Thyroid gland (tissue), 4 donors: Measurements from ENCODE around the gene SH3RF2. TPM values are rescaled to one million over a fixed set of nuclear protein-coding genes. Genes with fewer than 3 reads are reported as not detected.

Experiments used
- DNase-seq, 2 donors: peaks; one replicate each; pipeline ENCODE4 v3.0.0-alpha.2; 2019
- H3K27ac ChIP-seq, 3 donors: fragments of 200-600 bp; sonication (generic); 1 replicate in 2 of 3; 2 replicates in 1 of 3; pipeline ENCODE4 v1.5.1; 2016 to 2019; ENCODE audit warnings: mild to moderate bottlenecking in 1 of 3, moderate library complexity in 1 of 3
- H3K27me3 ChIP-seq: fragments of 200-600 bp; sonication (generic); one replicate; pipeline ENCODE4 v1.5.1; 2019
- H3K36me3 ChIP-seq, 2 donors: fragments of 200-600 bp; sonication (generic); one replicate each; pipeline ENCODE4 v1.5.1; 2016 to 2019
- H3K4me1 ChIP-seq, 2 donors: fragments of 200-600 bp; sonication (generic); one replicate each; pipeline ENCODE4 v1.5.1; 2017 to 2019
- H3K4me3 ChIP-seq, 3 donors: fragments of 200-600 bp; sonication (generic); replicated peaks in 1 of 3; 1 replicate in 2 of 3; 2 replicates in 1 of 3; pipeline ENCODE4 v1.5.1; 2016; ENCODE audit warnings: mild to moderate bottlenecking in 1 of 3
- H3K9me3 ChIP-seq: fragments of 200-600 bp; sonication (generic); one replicate; pipeline ENCODE4 v1.5.1; 2017
- POLR2A ChIP-seq, 2 donors: fragments of 450-650 bp; IDR thresholded peaks; one replicate each; pipeline ENCODE4 v1.6.1; 2017; ENCODE audit warnings: antibody characterized with exemption in 2 of 2, mild to moderate bottlenecking in 2 of 2, moderate library complexity in 1 of 2
- WGBS, 2 donors: methylation state at CpG; one replicate each; pipeline ENCODE4 v1.1.5; 2017; 5-methylcytosine and 5-hydroxymethylcytosine counted together
- intact Hi-C: fragments of 100-400 bp; cut with DNase I; formaldehyde crosslinking; loops from one replicate; pipeline ENCODE4 v1.15.1; 2023
- total RNA-seq, 4 donors: library from RNA; depleted of rRNA; stranded (reverse); fragments of >200 nt; gene quantifications; one replicate each; pipeline ENCODE4 v1.2.3, GENCODE V29; 2016
- TF ChIP-seq, protein P1 (sequence below), 6 experiments: fragments of 200-600 bp in 3 of 6; fragments of 450-650 bp in 3 of 6; sonication (generic) in 3 of 6; IDR thresholded peaks; one replicate each; pipeline ENCODE4 v1.5.1; 2016 to 2019; ENCODE audit warnings: antibody characterized with exemption in 6 of 6, mild to moderate bottlenecking in 2 of 6, inconsistent platforms in 1 of 6, moderate library complexity in 1 of 6

SH3RF2 gene
- total RNA-seq, 4 donors from 2014 or later, result 3.1 to 20.8 (median 14.3) TPM

DNA sequence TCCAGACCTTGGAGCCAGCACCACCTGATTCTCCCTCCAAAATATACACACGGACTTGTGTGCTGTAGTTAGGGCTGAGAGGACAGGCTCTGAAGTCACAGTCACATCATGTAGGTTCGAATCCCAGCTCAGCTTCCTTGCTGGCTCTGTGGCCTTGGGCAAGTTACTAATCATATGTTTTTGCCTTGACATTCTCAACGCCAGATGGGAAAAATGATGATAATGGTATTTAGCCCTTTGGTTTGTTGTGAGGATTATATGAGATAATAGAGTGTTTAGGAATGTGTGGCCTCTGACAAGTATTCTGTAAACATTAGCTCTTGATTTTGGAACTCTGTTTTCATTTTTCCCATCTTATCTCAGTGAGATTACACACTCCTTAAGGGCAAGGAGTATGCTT is 96.5 kb downstream of the SH3RF2 start:
- intact Hi-C loops, result no loop called here
- WGBS, 2 donors, result 82 to 96% methylated on average over 3 of the region's 3 CpGs
- TF ChIP-seq, protein P1, sequence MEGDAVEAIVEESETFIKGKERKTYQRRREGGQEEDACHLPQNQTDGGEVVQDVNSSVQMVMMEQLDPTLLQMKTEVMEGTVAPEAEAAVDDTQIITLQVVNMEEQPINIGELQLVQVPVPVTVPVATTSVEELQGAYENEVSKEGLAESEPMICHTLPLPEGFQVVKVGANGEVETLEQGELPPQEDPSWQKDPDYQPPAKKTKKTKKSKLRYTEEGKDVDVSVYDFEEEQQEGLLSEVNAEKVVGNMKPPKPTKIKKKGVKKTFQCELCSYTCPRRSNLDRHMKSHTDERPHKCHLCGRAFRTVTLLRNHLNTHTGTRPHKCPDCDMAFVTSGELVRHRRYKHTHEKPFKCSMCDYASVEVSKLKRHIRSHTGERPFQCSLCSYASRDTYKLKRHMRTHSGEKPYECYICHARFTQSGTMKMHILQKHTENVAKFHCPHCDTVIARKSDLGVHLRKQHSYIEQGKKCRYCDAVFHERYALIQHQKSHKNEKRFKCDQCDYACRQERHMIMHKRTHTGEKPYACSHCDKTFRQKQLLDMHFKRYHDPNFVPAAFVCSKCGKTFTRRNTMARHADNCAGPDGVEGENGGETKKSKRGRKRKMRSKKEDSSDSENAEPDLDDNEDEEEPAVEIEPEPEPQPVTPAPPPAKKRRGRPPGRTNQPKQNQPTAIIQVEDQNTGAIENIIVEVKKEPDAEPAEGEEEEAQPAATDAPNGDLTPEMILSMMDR (IDR thresholded peaks at IDR 0.05), result no peak
- TF ChIP-seq POLR2A (IDR thresholded peaks at IDR 0.05), result no peak

DNA sequence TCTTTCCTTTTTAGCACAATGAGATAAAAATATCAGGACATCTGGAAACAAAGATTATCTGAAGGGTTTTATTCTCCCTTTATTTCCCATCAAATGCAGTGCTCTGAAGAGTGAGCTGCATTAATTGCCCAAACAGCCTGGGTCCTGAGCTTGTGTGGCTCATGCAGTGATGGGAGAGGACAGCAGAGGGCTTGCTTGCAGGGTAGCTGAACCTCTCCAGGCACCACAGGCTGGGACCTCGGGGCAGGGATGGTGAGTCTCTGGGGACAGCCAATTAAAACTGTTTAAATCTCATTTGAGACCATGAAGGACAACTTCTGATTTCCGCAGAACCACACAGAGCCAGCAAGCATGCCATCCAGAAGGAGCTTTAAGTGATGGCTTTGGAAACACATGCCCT is 97.7 kb downstream of the SH3RF2 start:
- DNase-seq, result no peak
- Histone ChIP-seq H3K4me3 (no peak overlapping the region), H3K27me3 (no peaks in the 10 kb centered on the region), H3K36me3 (no peaks in the 10 kb centered on the region), H3K4me1 (no peaks in the 10 kb centered on the region), H3K9me3 (no peaks in the 10 kb centered on the region), H3K27ac (no peak overlapping the region)
- WGBS, 2 donors, result 65 to 93% methylated on average over 2 of the region's 2 CpGs
- no peak for TF ChIP-seq POLR2A (IDR thresholded peaks at IDR 0.05)
- TF ChIP-seq, protein P1 (IDR thresholded peaks at IDR 0.05), result no peak
- intact Hi-C loops, result no loop called here

More for the DNA sequence above, 96.5 kb downstream of the SH3RF2 start:
- Histone ChIP-seq H3K27me3 (no peaks in the 10 kb centered on the region), H3K4me1 (no peaks in the 10 kb centered on the region), H3K36me3 (no peaks in the 10 kb centered on the region), H3K4me3 (no peak overlapping the region), H3K27ac (no peak overlapping the region), H3K9me3 (no peaks in the 10 kb centered on the region)
- no peak for DNase-seq

DNA sequence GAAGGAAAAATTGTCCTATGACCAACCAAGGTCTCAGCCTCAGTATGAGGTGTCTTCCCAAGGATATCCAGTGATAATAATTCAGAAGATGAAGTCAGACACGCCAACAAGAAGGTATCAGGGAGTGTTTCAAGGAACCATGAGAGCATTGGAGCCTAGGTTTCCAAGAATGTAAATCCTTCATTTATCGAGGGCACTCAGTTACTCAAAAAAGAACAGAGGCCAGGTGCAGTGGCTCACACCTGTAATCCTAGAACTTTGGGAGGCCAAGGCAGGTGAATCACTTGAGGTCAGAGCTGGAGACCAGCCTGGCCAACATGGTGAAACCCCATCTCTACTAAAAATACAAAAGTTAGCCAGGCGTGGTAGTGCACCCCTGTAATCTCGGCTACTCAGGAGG is 98.2 kb downstream of the SH3RF2 start:
- WGBS, 2 donors, result 52 to 65% methylated on average over 4 of the region's 4 CpGs
- Histone ChIP-seq H3K36me3 (no peaks in the 10 kb centered on the region), H3K27ac (no peak overlapping the region), H3K4me1 (no peaks in the 10 kb centered on the region), H3K4me3 (no peak overlapping the region), H3K27me3 (no peaks in the 10 kb centered on the region), H3K9me3 (no peaks in the 10 kb centered on the region)
- DNase-seq, result no peak
- intact Hi-C loops, result no loop called here
- TF ChIP-seq, protein P1 (IDR thresholded peaks at IDR 0.05), result no peak
- no peak for TF ChIP-seq POLR2A (IDR thresholded peaks at IDR 0.05)

DNA sequence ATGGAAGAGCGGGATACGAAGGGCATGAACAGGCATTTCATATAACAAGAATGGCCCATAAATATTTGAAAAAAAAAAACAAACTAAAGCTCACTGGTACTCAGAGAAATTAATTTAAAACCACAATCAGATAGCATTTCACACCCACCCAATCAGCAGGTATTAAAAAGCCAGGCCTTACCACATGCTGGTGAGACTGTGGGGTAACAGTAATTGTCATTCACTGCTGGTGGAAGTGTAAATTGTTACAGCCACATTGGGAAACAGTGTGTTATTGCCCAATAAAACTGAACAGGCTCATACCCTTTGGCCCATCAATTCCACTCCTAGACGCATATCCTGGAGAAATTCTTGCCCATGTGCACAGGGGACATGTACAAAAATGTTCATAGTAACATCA is 103.0 kb downstream of the SH3RF2 start:
- intact Hi-C loops, result no loop called here
- TF ChIP-seq, protein P1 (IDR thresholded peaks at IDR 0.05), result no peak
- TF ChIP-seq POLR2A (IDR thresholded peaks at IDR 0.05), result no peak
- Histone ChIP-seq H3K9me3 (no peaks in the 10 kb centered on the region), H3K27me3 (no peaks in the 10 kb centered on the region), H3K4me3 (no peak overlapping the region), H3K27ac (no peak overlapping the region), H3K4me1 (peaks cover 0 to 12% of the 10 kb centered on the region in 2 donors), H3K36me3 (no peaks in the 10 kb centered on the region)
- WGBS, 2 donors, result 80 to 93% methylated on average over 3 of the region's 3 CpGs
- no peak for DNase-seq

DNA sequence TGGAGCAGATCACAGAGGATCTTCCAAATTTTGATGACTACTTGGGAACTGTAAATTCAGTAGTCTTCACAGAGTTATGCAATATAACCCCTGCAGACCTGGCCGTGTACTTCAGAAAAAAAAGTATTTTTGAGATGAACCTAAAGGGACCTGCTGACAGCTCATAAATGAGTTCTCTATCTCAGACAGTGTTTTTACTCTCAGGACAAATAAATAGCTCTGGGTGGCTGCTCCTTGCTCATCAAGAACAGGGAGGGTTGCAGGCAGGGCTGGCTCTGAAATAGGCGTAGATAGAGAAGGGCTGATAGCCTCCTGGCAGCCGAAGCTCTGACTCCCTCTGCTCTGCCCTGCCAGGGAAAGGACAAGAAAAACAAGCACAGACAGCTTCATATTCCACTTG is 104.1 kb downstream of the SH3RF2 start:
- peaks cover 0 to 12% of the 10 kb centered on the region in 2 donors for H3K4me1 ChIP-seq
- H3K4me3 ChIP-seq, result no peak overlapping the region
- H3K27ac ChIP-seq, result no peak overlapping the region
- intact Hi-C loops, result no loop called here
- H3K36me3 ChIP-seq, result no peaks in the 10 kb centered on the region
- no peaks in the 10 kb centered on the region for H3K27me3 ChIP-seq
- no peak for DNase-seq
- 61 to 84% methylated on average over 3 of the region's 3 CpGs for WGBS, 2 donors
- no peaks in the 10 kb centered on the region for H3K9me3 ChIP-seq
- TF ChIP-seq, protein P1 (IDR thresholded peaks at IDR 0.05), result no peak
- TF ChIP-seq POLR2A (IDR thresholded peaks at IDR 0.05), result no peak
